ENCODE measurements around the gene STIM2. TPM values are rescaled to one million over a fixed set of nuclear protein-coding genes. Genes with fewer than 3 reads are reported as not detected.

The STIM2 gene
- total and polyA plus RNA-seq, 2 donors (not counting 3 experiments of a cell fraction or from before 2014, with no cell fraction given), result 21.0 to 21.2 TPM

DNA sequence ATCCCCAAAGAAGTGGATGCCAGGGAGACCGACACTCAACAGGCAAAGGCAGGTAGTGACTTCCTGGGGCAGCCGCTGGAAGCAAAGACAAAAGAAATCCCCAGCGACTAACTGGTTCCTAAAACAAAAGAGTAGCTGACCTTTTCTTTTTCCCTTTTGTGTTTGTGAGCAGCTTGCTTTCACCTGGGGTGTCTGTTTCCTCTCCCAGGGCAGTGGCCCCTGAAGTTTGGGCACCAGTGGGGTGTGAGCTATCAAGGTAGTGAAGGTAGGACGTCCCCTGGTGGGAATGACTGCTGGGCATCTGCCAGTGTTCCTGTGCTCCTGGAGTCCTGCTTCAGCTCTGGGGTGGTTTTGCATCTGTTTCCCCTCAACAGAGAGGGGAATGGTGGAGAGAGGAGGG, 41.6 kb upstream of the STIM2 start:
- no TSS peak for BruUV-seq (replicated peaks)
- Histone ChIP-seq H3K9me3 (replicated peaks; ENCODE audit: control insufficient read depth, insufficient read depth, low read length) (no peaks in the 10 kb centered on the region), H4K20me1 (replicated peaks; ENCODE audit: control insufficient read depth, extremely low read depth, insufficient read depth, low read length) (no peaks in the 10 kb centered on the region), H2AFZ (ENCODE audit: low read depth, low read length) (no peak overlapping the region), H3K36me3 (ENCODE audit: control insufficient read depth in 2 of 2, extremely low read depth in 1 of 2, insufficient read depth in 2 of 2, low read length in 2 of 2) (no peaks in the 10 kb centered on the region), H3K27ac (ENCODE audit: insufficient read depth, low read depth, low read length) (no peak overlapping the region), H3K4me3 (replicated peaks in 1 of 3; ENCODE audit: insufficient read depth in 1 of 3, low read depth in 1 of 3, low read length in 3 of 3) (no peak overlapping the region), H3K9ac (replicated peaks; ENCODE audit: extremely low read depth, insufficient read depth, low read length) (no peak overlapping the region), H3K27me3 (ENCODE audit: control insufficient read depth in 2 of 2, insufficient read depth in 2 of 2, low read length in 2 of 2) (no peaks in the 10 kb centered on the region), H3K4me2 (ENCODE audit: insufficient read depth, low read length) (no peak overlapping the region), H3K79me2 (ENCODE audit: control insufficient read depth, insufficient read depth, low read length) (no peaks in the 10 kb centered on the region), H3K9me1 (replicated peaks; ENCODE audit: control insufficient read depth, extremely low read depth, insufficient read depth, low read length) (no peaks in the 10 kb centered on the region), H3K4me1 (ENCODE audit: control insufficient read depth, extremely low read depth, insufficient read depth, low read length) (peaks cover 11% of the 10 kb centered on the region)
- dilution Hi-C loops (cut with MboI; ENCODE audit: extremely low pct_ligation_motif_present, low sequenced_read_pairs) (no loop called here), intact Hi-C loops (cut with micrococcal nuclease) (no loop called here)
- ChIA-PET CTCF (interaction anchor here (1.1 kb wide), 1 partner anchor 23 kb away, joined by 4 read pairs; no protein-coding TSS in a partner anchor), POLR2A (no interaction called here)
- no peak for TF ChIP-seq JUN (IDR thresholded peaks at IDR 0.05; ENCODE audit: borderline replicate concordance, insufficient read depth, insufficient read length, low read depth)
- TF ChIP-seq POLR2A (IDR thresholded peaks at IDR 0.05; ENCODE audit: low read depth, low read length), result no peak
- TF ChIP-seq FOS (IDR thresholded peaks at IDR 0.05; ENCODE audit: borderline replicate concordance, insufficient read depth, low read length), result no peak
- no peak for TF ChIP-seq POLR2AphosphoS5 (IDR thresholded peaks at IDR 0.05; ENCODE audit: insufficient read depth, low read depth, low read length)
- FAIRE-seq (no peak), DNase-seq (ENCODE audit: low read depth, low spot score) (no peak)

- no peaks in the 10 kb centered on the region for H3K36me3 ChIP-seq (ENCODE audit: control insufficient read depth in 2 of 2, extremely low read depth in 1 of 2, insufficient read depth in 2 of 2, low read length in 2 of 2)
- no peaks in the 10 kb centered on the region for H3K9me1 ChIP-seq (replicated peaks; ENCODE audit: control insufficient read depth, extremely low read depth, insufficient read depth, low read length)
- no TSS peak for BruUV-seq (replicated peaks)
- H2AFZ ChIP-seq (ENCODE audit: low read depth, low read length), result no peak overlapping the region
- TF ChIP-seq JUN (IDR thresholded peaks at IDR 0.05; ENCODE audit: borderline replicate concordance, insufficient read depth, insufficient read length, low read depth) (no peak), POLR2AphosphoS5 (IDR thresholded peaks at IDR 0.05; ENCODE audit: insufficient read depth, low read depth, low read length) (no peak), POLR2A (IDR thresholded peaks at IDR 0.05; ENCODE audit: low read depth, low read length) (no peak), GATA2 (IDR thresholded peaks at IDR 0.05; ENCODE audit: insufficient read depth, insufficient read length, low read depth, low read length) (no peak), FOS (IDR thresholded peaks at IDR 0.05; ENCODE audit: borderline replicate concordance, insufficient read depth, low read length) (no peak), MYC (IDR thresholded peaks at IDR 0.05; ENCODE audit: low read depth, low read length) (no peak), EZH2 (IDR thresholded peaks at IDR 0.05; ENCODE audit: borderline replicate concordance, low read depth, low read length, severe bottlenecking) (no peak)
- TF ChIP-seq, protein P1, sequence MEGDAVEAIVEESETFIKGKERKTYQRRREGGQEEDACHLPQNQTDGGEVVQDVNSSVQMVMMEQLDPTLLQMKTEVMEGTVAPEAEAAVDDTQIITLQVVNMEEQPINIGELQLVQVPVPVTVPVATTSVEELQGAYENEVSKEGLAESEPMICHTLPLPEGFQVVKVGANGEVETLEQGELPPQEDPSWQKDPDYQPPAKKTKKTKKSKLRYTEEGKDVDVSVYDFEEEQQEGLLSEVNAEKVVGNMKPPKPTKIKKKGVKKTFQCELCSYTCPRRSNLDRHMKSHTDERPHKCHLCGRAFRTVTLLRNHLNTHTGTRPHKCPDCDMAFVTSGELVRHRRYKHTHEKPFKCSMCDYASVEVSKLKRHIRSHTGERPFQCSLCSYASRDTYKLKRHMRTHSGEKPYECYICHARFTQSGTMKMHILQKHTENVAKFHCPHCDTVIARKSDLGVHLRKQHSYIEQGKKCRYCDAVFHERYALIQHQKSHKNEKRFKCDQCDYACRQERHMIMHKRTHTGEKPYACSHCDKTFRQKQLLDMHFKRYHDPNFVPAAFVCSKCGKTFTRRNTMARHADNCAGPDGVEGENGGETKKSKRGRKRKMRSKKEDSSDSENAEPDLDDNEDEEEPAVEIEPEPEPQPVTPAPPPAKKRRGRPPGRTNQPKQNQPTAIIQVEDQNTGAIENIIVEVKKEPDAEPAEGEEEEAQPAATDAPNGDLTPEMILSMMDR (IDR thresholded peaks at IDR 0.05; ENCODE audit: extremely low read depth in 1 of 2, insufficient read depth in 1 of 2, low read depth in 1 of 2, low read length in 2 of 2), result no peak
- TF ChIP-seq, protein P2, sequence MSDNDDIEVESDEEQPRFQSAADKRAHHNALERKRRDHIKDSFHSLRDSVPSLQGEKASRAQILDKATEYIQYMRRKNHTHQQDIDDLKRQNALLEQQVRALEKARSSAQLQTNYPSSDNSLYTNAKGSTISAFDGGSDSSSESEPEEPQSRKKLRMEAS (IDR thresholded peaks at IDR 0.05; ENCODE audit: insufficient read depth, insufficient read length), result no peak
- H3K9ac ChIP-seq (replicated peaks; ENCODE audit: extremely low read depth, insufficient read depth, low read length), result no peak overlapping the region
- dilution Hi-C loops (cut with MboI; ENCODE audit: extremely low pct_ligation_motif_present, low sequenced_read_pairs) (no loop called here), intact Hi-C loops (cut with micrococcal nuclease) (no loop called here)
- H4K20me1 ChIP-seq (replicated peaks; ENCODE audit: control insufficient read depth, extremely low read depth, insufficient read depth, low read length), result no peaks in the 10 kb centered on the region
- no peak overlapping the region for H3K4me2 ChIP-seq (ENCODE audit: insufficient read depth, low read length)
- H3K79me2 ChIP-seq (ENCODE audit: control insufficient read depth, insufficient read depth, low read length), result no peaks in the 10 kb centered on the region
- DNase-seq (ENCODE audit: low read depth, low spot score), result no peak
- no peaks in the 10 kb centered on the region for H3K9me3 ChIP-seq (replicated peaks; ENCODE audit: control insufficient read depth, insufficient read depth, low read length)
- ChIA-PET CTCF (no interaction called here), POLR2A (no interaction called here)
- H3K4me1 ChIP-seq (ENCODE audit: control insufficient read depth, extremely low read depth, insufficient read depth, low read length), result peaks cover 11% of the 10 kb centered on the region
- no peak for FAIRE-seq
- H3K27ac ChIP-seq (ENCODE audit: insufficient read depth, low read depth, low read length), result no peak overlapping the region
- no peak overlapping the region for H3K4me3 ChIP-seq (replicated peaks in 1 of 3; ENCODE audit: insufficient read depth in 1 of 3, low read depth in 1 of 3, low read length in 3 of 3)
- no peaks in the 10 kb centered on the region for H3K27me3 ChIP-seq (ENCODE audit: control insufficient read depth in 2 of 2, insufficient read depth in 2 of 2, low read length in 2 of 2)
These were observed 41.1 kb upstream of the STIM2 start for GRCh38 chr4:26819478-26820095.

Data from endothelial cell of umbilical vein (primary cell).